Measurements from ENCODE around the gene ABLIM2.

ABLIM2 gene

GRCh38 chr4:8185295-8185694 is 26.7 kb upstream of the ABLIM2 start:
- TF ChIP-seq CREB5 (CRISPR knock-in tag; IDR thresholded peaks at IDR 0.05; ENCODE audit: low read depth): no peak
- no peak for TF ChIP-seq RARB (CRISPR knock-in tag; IDR thresholded peaks at IDR 0.05)
- no peak for TF ChIP-seq ZFP30 (CRISPR knock-in tag; IDR thresholded peaks at IDR 0.05)
- no peak for TF ChIP-seq POU6F1 (CRISPR knock-in tag; IDR thresholded peaks at IDR 0.05; ENCODE audit: borderline replicate concordance, low read depth)
- TF ChIP-seq TCF4 (CRISPR knock-in tag; IDR thresholded peaks at IDR 0.05; ENCODE audit: borderline replicate concordance): no peak
- no peak for TF ChIP-seq OSR1 (CRISPR knock-in tag; IDR thresholded peaks at IDR 0.05)
- TF ChIP-seq ISL1 (CRISPR knock-in tag; IDR thresholded peaks at IDR 0.05): no peak
- no peak for TF ChIP-seq ZC3H10 (CRISPR knock-in tag; IDR thresholded peaks at IDR 0.05)
- TF ChIP-seq ARNTL (CRISPR knock-in tag; IDR thresholded peaks at IDR 0.05; ENCODE audit: borderline replicate concordance, low read depth): no peak
- TF ChIP-seq ZNF70 (CRISPR knock-in tag; IDR thresholded peaks at IDR 0.05): no peak
- no peak for TF ChIP-seq CSRNP3 (CRISPR knock-in tag; IDR thresholded peaks at IDR 0.05)
- TF ChIP-seq SNAI2 (CRISPR knock-in tag; IDR thresholded peaks at IDR 0.05): no peak
- TF ChIP-seq ESRRG (CRISPR knock-in tag; IDR thresholded peaks at IDR 0.05): no peak
- no peak for TF ChIP-seq ZNF565 (CRISPR knock-in tag; conservative IDR thresholded peaks at IDR 0.05; ENCODE audit: low read depth)
- no peak for TF ChIP-seq CSDC2 (CRISPR knock-in tag; IDR thresholded peaks at IDR 0.05)
- no peak for TF ChIP-seq BACH2 (CRISPR knock-in tag; IDR thresholded peaks at IDR 0.05; ENCODE audit: borderline replicate concordance)
- TF ChIP-seq TSHZ2 (CRISPR knock-in tag; IDR thresholded peaks at IDR 0.05): no peak
- no peak for TF ChIP-seq PPARA (CRISPR knock-in tag; IDR thresholded peaks at IDR 0.05; ENCODE audit: borderline replicate concordance)
- TF ChIP-seq GLIS3 (CRISPR knock-in tag; IDR thresholded peaks at IDR 0.05): no peak
- no peak for TF ChIP-seq ZNF8 (CRISPR knock-in tag; IDR thresholded peaks at IDR 0.05)
- no peak for ATAC-seq

GRCh38 chr4:8184061-8184460 is 25.4 kb upstream of the ABLIM2 start:
- TF ChIP-seq PPARA (CRISPR knock-in tag; IDR thresholded peaks at IDR 0.05; ENCODE audit: borderline replicate concordance) (no peak), SNAI2 (CRISPR knock-in tag; IDR thresholded peaks at IDR 0.05) (no peak), ZC3H10 (CRISPR knock-in tag; IDR thresholded peaks at IDR 0.05) (no peak), PATZ1 (CRISPR knock-in tag; IDR thresholded peaks at IDR 0.05; ENCODE audit: borderline replicate concordance) (no peak)
- ATAC-seq: no peak

- no peak for ATAC-seq
- TF ChIP-seq TSHZ2 (CRISPR knock-in tag; IDR thresholded peaks at IDR 0.05) (no peak), RARB (CRISPR knock-in tag; IDR thresholded peaks at IDR 0.05) (no peak), POU6F1 (CRISPR knock-in tag; IDR thresholded peaks at IDR 0.05; ENCODE audit: borderline replicate concordance, low read depth) (no peak), ISL1 (CRISPR knock-in tag; IDR thresholded peaks at IDR 0.05) (no peak), ZNF8 (CRISPR knock-in tag; IDR thresholded peaks at IDR 0.05) (no peak), TOX (CRISPR knock-in tag; IDR thresholded peaks at IDR 0.05; ENCODE audit: borderline replicate concordance) (no peak), ESRRG (CRISPR knock-in tag; IDR thresholded peaks at IDR 0.05) (no peak)
These were observed 24.5 kb upstream of the ABLIM2 start for GRCh38 chr4:8182858-8183725.

Measured in SK-N-SH treated with all-trans-retinoic acid at 6 μM for 48 hours (cell line).